A549 treated with GW870086 at 1 μM for 4 hours (cell line): Measurements from ENCODE around the gene KDM5B. TPM values are rescaled to one million over a fixed set of nuclear protein-coding genes. Genes with fewer than 3 reads are reported as not detected.

ENCODE experiments used
- total RNA-seq: library from RNA; stranded (reverse); fragments of 200-300 nt; extraction: Qiagen RNA extraction; gene quantifications from 5 replicates; pipeline ENCODE4 v1.2.3, GENCODE V29; 2022; ENCODE audit warnings: low read depth

The KDM5B gene
- 13.0 to 17.3 TPM (median 15.6 TPM) in 5 replicates for total RNA-seq

GRCh38 chr1:202807926-202808757 lies at the start of gene KDM5B:
Gene KDM5B (minus strand): TSS chr1:202808421. CDS start chr1:202808305, 116 bp downstream.

DNA sequence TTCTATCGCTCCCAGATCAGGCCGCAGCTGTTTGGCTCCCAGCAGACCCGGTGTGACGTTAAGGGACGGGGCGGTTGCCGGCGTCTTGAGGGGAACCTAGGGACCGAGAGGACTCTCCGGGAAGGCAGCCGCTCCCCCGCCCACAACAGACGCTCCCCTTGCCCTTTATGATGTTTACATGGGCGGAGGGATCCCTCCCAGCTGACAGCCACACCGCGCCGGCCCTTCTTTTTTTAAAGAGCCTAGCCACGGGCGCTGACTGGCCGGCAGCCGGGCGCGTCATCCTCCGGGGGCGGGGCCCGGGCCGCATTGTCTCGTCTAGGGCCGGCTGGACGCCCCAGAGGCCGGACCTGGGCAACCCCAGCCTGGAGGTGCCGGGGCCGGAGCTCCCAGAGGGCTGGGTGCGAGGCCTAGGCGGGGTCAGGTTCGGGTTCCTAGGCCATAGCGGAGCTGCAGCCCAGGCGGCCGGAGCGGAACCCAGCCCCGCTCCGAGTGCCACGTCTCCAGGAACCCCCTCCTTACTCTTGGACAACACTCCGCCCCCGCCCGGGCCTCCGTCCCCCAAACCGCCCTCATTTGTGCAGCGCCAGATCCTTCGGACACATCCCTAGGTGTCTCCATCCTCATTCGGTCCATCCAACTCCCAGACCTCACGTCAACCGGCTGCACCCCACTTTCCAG lies 2.5 kb upstream of the KDM5B start, which contains the start of gene PCAT6:
Gene PCAT6 (plus strand): TSS at position 340 of the 681 bp plus-strand sequence.

GRCh38 chr1:202710070-202711045 lies 97.9 kb downstream of the KDM5B start, which contains the start of gene SYT2:
Gene SYT2 (minus strand): TSS chr1:202710454. CDS start chr1:202605772, 104,682 bp downstream.

Other genes with a start within 250 kb of the KDM5B start
- gene SYT2, start 98.0 kb downstream of the KDM5B start, total RNA-seq: 0.46 to 0.64 TPM (median 0.55 TPM) in 5 replicates
- 2.4 to 3.9 TPM (median 3.3 TPM) in 5 replicates for gene PCAT6, start 2.5 kb upstream of the KDM5B start, total RNA-seq
- gene RABIF, start 80.7 kb upstream of the KDM5B start, total RNA-seq: 14.1 to 15.0 TPM (median 14.7 TPM) in 5 replicates
- gene KLHL12, start 118.8 kb upstream of the KDM5B start, total RNA-seq: 15.4 to 17.9 TPM (median 17.0 TPM) in 5 replicates
- gene ADIPOR1, start 149.9 kb upstream of the KDM5B start, total RNA-seq: 55.3 to 64.2 TPM (median 62.8 TPM) in 5 replicates
- 20.2 to 24.7 TPM (median 21.7 TPM) in 5 replicates for gene CYB5R1, start 158.8 kb upstream of the KDM5B start, total RNA-seq
- 44.0 to 53.7 TPM (median 52.3 TPM) in 5 replicates for gene TMEM183A, start 199.0 kb upstream of the KDM5B start, total RNA-seq
- 0.23 to 0.63 TPM (median 0.40 TPM) in 5 replicates for gene PPFIA4, start 218.1 kb upstream of the KDM5B start, total RNA-seq